Measurements from ENCODE around the gene ZBTB49. TPM values are rescaled to one million over a fixed set of nuclear protein-coding genes. Genes with fewer than 3 reads are reported as not detected.

The ZBTB49 gene
- total and polyA plus RNA-seq, 2 of the 13 experiments (the other 11 are each of a cell fraction or from before 2014, with no cell fraction given): 3.3 to 4.3 TPM

DNA sequence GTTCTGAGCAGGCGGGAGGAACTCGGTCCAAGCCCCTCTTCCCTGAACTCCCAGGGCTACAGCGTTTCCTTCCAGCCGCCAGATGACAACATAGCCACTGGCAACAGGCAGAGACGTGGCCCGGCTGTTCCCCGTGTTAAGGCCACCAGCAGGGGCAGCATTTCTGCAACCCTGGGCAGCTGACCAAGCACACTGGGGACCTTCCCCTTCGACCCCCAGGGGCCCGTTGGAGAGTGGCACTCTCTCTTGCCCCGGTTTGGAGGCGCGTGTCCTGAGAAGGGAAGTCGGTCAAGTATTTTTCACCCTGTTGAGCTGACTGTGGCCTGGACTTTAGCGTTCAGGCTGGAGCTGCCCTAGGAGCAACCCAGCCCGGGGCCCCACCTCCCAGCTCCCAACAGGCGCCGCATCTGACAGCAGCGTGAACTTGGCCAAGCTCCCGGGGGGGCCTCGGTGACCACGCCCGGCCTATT is 37.6 kb downstream of the ZBTB49 start (continued):
- TF ChIP-seq MED1 (CRISPR knock-in tag; IDR thresholded peaks at IDR 0.05): 0 out of 2 replicates have a peak, but pooled peaks have one; percentile 31
- TF ChIP-seq ZNF549 (CRISPR knock-in tag; IDR thresholded peaks at IDR 0.05): 0 out of 2 replicates have a peak, but pooled peaks have one; percentile 24
- no peak for TF ChIP-seq ZSCAN12 (CRISPR knock-in tag; IDR thresholded peaks at IDR 0.05)
- TF ChIP-seq, protein P1, sequence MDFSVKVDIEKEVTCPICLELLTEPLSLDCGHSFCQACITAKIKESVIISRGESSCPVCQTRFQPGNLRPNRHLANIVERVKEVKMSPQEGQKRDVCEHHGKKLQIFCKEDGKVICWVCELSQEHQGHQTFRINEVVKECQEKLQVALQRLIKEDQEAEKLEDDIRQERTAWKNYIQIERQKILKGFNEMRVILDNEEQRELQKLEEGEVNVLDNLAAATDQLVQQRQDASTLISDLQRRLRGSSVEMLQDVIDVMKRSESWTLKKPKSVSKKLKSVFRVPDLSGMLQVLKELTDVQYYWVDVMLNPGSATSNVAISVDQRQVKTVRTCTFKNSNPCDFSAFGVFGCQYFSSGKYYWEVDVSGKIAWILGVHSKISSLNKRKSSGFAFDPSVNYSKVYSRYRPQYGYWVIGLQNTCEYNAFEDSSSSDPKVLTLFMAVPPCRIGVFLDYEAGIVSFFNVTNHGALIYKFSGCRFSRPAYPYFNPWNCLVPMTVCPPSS (IDR thresholded peaks at IDR 0.05): no peak
- peak; percentile 47; the same call in 1 of the 2 replicates for TF ChIP-seq HOXA3 (CRISPR knock-in tag; IDR thresholded peaks at IDR 0.05)
- TF ChIP-seq, protein P2, sequence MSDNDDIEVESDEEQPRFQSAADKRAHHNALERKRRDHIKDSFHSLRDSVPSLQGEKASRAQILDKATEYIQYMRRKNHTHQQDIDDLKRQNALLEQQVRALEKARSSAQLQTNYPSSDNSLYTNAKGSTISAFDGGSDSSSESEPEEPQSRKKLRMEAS (IDR thresholded peaks at IDR 0.05): peak; percentile 70
- no peak for TF ChIP-seq EP300 (IDR thresholded peaks at IDR 0.05; ENCODE audit: low read depth in 2 of 2, low read length in 2 of 2)
- TF ChIP-seq EP300 (CRISPR knock-in tag; IDR thresholded peaks at IDR 0.05; ENCODE audit: borderline replicate concordance): no peak
- peak; percentile 50 for TF ChIP-seq ZFY (CRISPR knock-in tag; IDR thresholded peaks at IDR 0.05)
- TF ChIP-seq ZFX (CRISPR knock-in tag; IDR thresholded peaks at IDR 0.05; ENCODE audit: low read depth): peak; percentile 64
- TF ChIP-seq ZNF619 (CRISPR knock-in tag; IDR thresholded peaks at IDR 0.05): 0 out of 2 replicates have a peak, but pooled peaks have one; percentile 67
- no peak for TF ChIP-seq MAF1 (CRISPR knock-in tag; IDR thresholded peaks at IDR 0.05; ENCODE audit: borderline replicate concordance)
- TF ChIP-seq ZNF274 (CRISPR knock-in tag; IDR thresholded peaks at IDR 0.05): peak; percentile 45; the same call in 1 of the 2 replicates
- peak; percentile 54; the same call in 1 of the 2 replicates for TF ChIP-seq ZNF644 (CRISPR knock-in tag; IDR thresholded peaks at IDR 0.05; ENCODE audit: low read depth)
- 0 out of 2 replicates have a peak, but pooled peaks have one; percentile 21 for TF ChIP-seq FOXA3 (CRISPR knock-in tag; IDR thresholded peaks at IDR 0.05)
- TF ChIP-seq, protein P3, sequence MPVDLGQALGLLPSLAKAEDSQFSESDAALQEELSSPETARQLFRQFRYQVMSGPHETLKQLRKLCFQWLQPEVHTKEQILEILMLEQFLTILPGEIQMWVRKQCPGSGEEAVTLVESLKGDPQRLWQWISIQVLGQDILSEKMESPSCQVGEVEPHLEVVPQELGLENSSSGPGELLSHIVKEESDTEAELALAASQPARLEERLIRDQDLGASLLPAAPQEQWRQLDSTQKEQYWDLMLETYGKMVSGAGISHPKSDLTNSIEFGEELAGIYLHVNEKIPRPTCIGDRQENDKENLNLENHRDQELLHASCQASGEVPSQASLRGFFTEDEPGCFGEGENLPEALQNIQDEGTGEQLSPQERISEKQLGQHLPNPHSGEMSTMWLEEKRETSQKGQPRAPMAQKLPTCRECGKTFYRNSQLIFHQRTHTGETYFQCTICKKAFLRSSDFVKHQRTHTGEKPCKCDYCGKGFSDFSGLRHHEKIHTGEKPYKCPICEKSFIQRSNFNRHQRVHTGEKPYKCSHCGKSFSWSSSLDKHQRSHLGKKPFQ (CRISPR knock-in tag; IDR thresholded peaks at IDR 0.05; ENCODE audit: insufficient replicate concordance): no peak
- no peak for TF ChIP-seq ZNF17 (CRISPR knock-in tag; IDR thresholded peaks at IDR 0.05)
- TF ChIP-seq ZMYM4 (CRISPR knock-in tag; IDR thresholded peaks at IDR 0.05): peak; percentile 79
- TF ChIP-seq, protein P4, sequence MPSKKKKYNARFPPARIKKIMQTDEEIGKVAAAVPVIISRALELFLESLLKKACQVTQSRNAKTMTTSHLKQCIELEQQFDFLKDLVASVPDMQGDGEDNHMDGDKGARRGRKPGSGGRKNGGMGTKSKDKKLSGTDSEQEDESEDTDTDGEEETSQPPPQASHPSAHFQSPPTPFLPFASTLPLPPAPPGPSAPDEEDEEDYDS (CRISPR knock-in tag; IDR thresholded peaks at IDR 0.05): peak; percentile 15; the same call in 1 of the 2 replicates
- TF ChIP-seq TOE1 (CRISPR knock-in tag; IDR thresholded peaks at IDR 0.05): no peak
- 0 out of 2 replicates have a peak, but pooled peaks have one; percentile 33 for TF ChIP-seq RXRB (CRISPR knock-in tag; IDR thresholded peaks at IDR 0.05; ENCODE audit: borderline replicate concordance)
- peak; percentile 74; the same call in 1 of the 2 replicates for TF ChIP-seq ZBTB7A (CRISPR knock-in tag; IDR thresholded peaks at IDR 0.05)
- peak; percentile 33; the same call in 1 of the 2 replicates for TF ChIP-seq ZNF501 (CRISPR knock-in tag; IDR thresholded peaks at IDR 0.05)
- no peak for TF ChIP-seq NBN (conservative IDR thresholded peaks at IDR 0.05)
